HEK293T (cell line): Measurements from ENCODE around the gene NUP43.

Experiments used
- ELF4 ChIP-seq: fragments of 450-650 bp; IDR thresholded peaks from 2 replicates; pipeline ENCODE4 v1.6.1; 2017; ENCODE audit warnings: antibody characterized with exemption
- SP1 ChIP-seq: fragments of 450-650 bp; IDR thresholded peaks from 2 replicates; pipeline ENCODE4 v1.6.1; 2017

- TF ChIP-seq SP1 (no peak), ELF4 (peak; percentile 56)
Observed at GRCh38 chr6:149717588-149718458, 28.5 kb downstream of the NUP43 start, which contains the start of gene LATS1.
